Ascending aorta (tissue), 2 donors: Measurements from ENCODE around the gene KIAA1549. TPM values are rescaled to one million over a fixed set of nuclear protein-coding genes. Genes with fewer than 3 reads are reported as not detected.
"Not testable (repeated sequence)": the region's sequence is repeated elsewhere in the genome, so short reads cannot be mapped to it uniquely, and the experiment has no call there.

Experiments
- DNase-seq, 2 donors: peaks; one replicate each; pipeline ENCODE4 v3.0.0-alpha.2; 2019; ENCODE audit warnings: low spot score in 2 of 2
- H3K27ac ChIP-seq, 2 donors: fragments of 200-600 bp; sonication (generic); one replicate each; pipeline ENCODE4 v1.5.1; 2016 to 2017; ENCODE audit warnings: mild to moderate bottlenecking in 1 of 2
- H3K27me3 ChIP-seq: fragments of 200-600 bp; sonication (generic); one replicate; pipeline ENCODE4 v1.5.1; 2017
- H3K36me3 ChIP-seq, 2 donors: fragments of 200-600 bp; sonication (generic); one replicate each; pipeline ENCODE4 v1.5.1; 2016
- H3K4me1 ChIP-seq, 2 donors: fragments of 200-600 bp; sonication (generic); one replicate each; pipeline ENCODE4 v1.5.1; 2016 to 2017; ENCODE audit warnings: mild to moderate bottlenecking in 1 of 2
- H3K4me3 ChIP-seq, 2 donors: fragments of 200-600 bp; sonication (generic); one replicate each; pipeline ENCODE4 v1.5.1; 2016 to 2017; ENCODE audit warnings: mild to moderate bottlenecking in 1 of 2
- H3K9me3 ChIP-seq, 2 donors: fragments of 200-600 bp; sonication (generic); one replicate each; pipeline ENCODE4 v1.5.1; 2016
- intact Hi-C: fragments of 100-400 bp; cut with DNase I; formaldehyde crosslinking; loops from one replicate; pipeline ENCODE4 v1.15.1; 2023
- total RNA-seq: library from RNA; depleted of rRNA; stranded (reverse); fragments of >200 nt; gene quantifications from one replicate; pipeline ENCODE4 v1.1.0, GENCODE V29; 2016
- TF ChIP-seq, protein P1 (sequence below), 3 experiments: fragments of 200-600 bp in 2 of 3; fragments of 450-650 bp in 1 of 3; sonication (generic) in 2 of 3; IDR thresholded peaks; one replicate each; pipeline ENCODE4 v1.5.1; 2016 to 2019; ENCODE audit warnings: antibody characterized with exemption in 3 of 3, mild to moderate bottlenecking in 1 of 3, moderate library complexity in 1 of 3

Gene KIAA1549
- total RNA-seq, 1 donor from 2014 or later, result 0.11 TPM

- H3K27me3 ChIP-seq, result no peaks in the 10 kb centered on the region
- intact Hi-C loops, result no loop called here
- H3K9me3 ChIP-seq, result no peaks in the 10 kb centered on the region
- no peak overlapping the region for H3K4me3 ChIP-seq
- DNase-seq, result no peak
- no peaks in the 10 kb centered on the region for H3K36me3 ChIP-seq
- TF ChIP-seq, protein P1, sequence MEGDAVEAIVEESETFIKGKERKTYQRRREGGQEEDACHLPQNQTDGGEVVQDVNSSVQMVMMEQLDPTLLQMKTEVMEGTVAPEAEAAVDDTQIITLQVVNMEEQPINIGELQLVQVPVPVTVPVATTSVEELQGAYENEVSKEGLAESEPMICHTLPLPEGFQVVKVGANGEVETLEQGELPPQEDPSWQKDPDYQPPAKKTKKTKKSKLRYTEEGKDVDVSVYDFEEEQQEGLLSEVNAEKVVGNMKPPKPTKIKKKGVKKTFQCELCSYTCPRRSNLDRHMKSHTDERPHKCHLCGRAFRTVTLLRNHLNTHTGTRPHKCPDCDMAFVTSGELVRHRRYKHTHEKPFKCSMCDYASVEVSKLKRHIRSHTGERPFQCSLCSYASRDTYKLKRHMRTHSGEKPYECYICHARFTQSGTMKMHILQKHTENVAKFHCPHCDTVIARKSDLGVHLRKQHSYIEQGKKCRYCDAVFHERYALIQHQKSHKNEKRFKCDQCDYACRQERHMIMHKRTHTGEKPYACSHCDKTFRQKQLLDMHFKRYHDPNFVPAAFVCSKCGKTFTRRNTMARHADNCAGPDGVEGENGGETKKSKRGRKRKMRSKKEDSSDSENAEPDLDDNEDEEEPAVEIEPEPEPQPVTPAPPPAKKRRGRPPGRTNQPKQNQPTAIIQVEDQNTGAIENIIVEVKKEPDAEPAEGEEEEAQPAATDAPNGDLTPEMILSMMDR (IDR thresholded peaks at IDR 0.05), result no peak
- H3K27ac ChIP-seq, result no peak overlapping the region
- H3K4me1 ChIP-seq, result peaks cover 0 to 9% of the 10 kb centered on the region in 2 donors
Observed at GRCh38 chr7:138979226-138979979, 1.8 kb downstream of the KIAA1549 start.

DNA sequence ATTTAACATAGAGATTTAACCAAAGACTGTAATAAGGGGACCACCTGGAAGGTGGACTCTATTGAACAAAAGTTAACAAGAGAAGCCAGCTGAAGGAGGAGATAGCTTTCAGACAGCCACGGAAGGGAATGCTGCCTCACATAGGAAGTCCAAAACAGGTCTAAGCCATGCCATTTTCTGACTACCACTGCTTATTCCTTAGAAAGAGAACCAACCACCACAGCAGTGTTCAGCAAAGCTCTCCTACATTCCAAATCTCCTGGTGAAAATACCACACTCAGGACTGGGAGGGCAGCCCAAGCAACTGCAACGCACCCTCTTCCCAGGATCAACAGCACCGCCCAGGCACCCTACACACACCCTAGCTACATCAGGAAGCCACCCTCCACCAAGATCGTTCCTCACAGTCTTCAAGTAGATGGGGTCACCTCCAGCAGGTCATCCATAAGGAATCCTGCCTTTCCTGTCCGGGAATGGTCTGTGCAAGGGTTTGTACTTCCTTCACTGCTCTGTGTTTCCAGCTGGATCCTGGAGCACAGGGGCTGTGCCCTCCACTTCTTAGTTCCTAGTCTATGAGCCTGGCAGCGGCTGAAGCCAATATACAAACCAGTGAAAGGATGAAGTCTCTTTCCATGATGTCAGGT is 2.5 kb downstream of the KIAA1549 start:
- Histone ChIP-seq H3K4me1 (peaks cover 0 to 9% of the 10 kb centered on the region in 2 donors), H3K27ac (no peak overlapping the region), H3K27me3 (no peaks in the 10 kb centered on the region), H3K4me3 (no peak overlapping the region), H3K36me3 (no peaks in the 10 kb centered on the region), H3K9me3 (no peaks in the 10 kb centered on the region)
- TF ChIP-seq, protein P1 (IDR thresholded peaks at IDR 0.05), result no peak
- DNase-seq, result no peak
- intact Hi-C loops, result no loop called here

DNA sequence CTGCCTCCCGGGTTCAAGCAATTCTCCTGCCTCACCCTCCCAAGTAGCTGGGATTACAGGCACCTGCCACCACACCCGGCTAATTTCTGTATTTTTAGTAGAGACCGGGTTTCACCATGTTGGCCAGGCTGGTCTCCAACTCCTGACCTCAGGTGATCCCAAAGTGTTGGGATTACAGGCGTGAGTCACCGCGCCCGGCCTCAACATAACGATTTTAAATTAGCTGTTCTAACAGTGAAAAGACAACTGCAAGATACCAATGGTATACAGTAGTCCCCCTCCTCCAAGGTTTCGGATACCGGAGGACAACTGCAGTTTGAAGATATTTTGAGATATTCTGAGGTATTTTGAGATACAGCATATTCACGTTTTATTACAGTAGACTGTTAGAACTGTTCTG is 5.0 kb downstream of the KIAA1549 start:
- intact Hi-C loops, H3K9me3 ChIP-seq, H3K27me3 ChIP-seq, DNase-seq, H3K4me3 ChIP-seq, H3K36me3 ChIP-seq, H3K4me1 ChIP-seq, H3K27ac ChIP-seq: not testable (repeated sequence)

- no peaks in the 10 kb centered on the region for H3K36me3 ChIP-seq
- intact Hi-C loops, result no loop called here
- peaks cover 0 to 7% of the 10 kb centered on the region in 2 donors for H3K4me1 ChIP-seq
- DNase-seq, result no peak
- TF ChIP-seq, protein P1 (IDR thresholded peaks at IDR 0.05), result no peak
- no peaks in the 10 kb centered on the region for H3K9me3 ChIP-seq
- no peak overlapping the region for H3K27ac ChIP-seq
- H3K4me3 ChIP-seq, result no peak overlapping the region
- H3K27me3 ChIP-seq, result no peaks in the 10 kb centered on the region
Observed at GRCh38 chr7:138975343-138976104, 5.7 kb downstream of the KIAA1549 start.

DNA sequence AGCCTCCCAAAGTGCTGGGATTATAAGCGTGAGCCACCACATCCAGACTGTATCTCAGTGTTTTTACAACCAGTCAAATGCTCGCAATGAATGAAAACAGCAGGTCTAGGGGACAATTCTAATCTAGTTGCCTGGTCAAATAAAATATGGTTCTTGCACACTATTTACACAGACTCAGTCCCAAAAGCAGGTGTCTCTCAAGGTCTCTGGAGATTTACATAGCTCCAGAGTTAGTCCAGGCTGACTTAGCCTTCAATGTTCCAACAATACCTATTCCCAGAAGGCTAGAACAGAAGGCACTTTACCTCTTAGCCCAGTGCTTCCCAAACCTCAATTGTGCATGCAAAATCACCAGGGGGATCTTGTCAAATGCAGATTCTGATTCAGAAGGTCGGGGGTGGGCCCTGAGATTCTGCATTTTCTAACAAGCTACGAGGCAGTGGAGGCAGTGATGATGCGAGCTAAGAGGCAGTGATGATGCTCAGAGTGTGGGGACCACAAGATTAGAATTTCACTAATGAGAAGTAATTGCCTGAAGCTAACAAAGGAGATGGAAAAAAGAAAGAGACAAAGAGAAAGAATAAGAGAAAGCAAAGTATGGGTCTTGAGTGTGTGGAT is 6.4 kb downstream of the KIAA1549 start:
- H3K9me3 ChIP-seq, result no peaks in the 10 kb centered on the region
- intact Hi-C loops, result no loop called here
- TF ChIP-seq, protein P1 (IDR thresholded peaks at IDR 0.05), result no peak
- no peak overlapping the region for H3K4me3 ChIP-seq
- H3K27me3 ChIP-seq, result no peaks in the 10 kb centered on the region
- H3K4me1 ChIP-seq, result no peaks in the 10 kb centered on the region
- H3K27ac ChIP-seq, result no peak overlapping the region
- H3K36me3 ChIP-seq, result no peaks in the 10 kb centered on the region
- no peak for DNase-seq
